ENCODE data around the gene GABARAP.

Gene GABARAP

DNA sequence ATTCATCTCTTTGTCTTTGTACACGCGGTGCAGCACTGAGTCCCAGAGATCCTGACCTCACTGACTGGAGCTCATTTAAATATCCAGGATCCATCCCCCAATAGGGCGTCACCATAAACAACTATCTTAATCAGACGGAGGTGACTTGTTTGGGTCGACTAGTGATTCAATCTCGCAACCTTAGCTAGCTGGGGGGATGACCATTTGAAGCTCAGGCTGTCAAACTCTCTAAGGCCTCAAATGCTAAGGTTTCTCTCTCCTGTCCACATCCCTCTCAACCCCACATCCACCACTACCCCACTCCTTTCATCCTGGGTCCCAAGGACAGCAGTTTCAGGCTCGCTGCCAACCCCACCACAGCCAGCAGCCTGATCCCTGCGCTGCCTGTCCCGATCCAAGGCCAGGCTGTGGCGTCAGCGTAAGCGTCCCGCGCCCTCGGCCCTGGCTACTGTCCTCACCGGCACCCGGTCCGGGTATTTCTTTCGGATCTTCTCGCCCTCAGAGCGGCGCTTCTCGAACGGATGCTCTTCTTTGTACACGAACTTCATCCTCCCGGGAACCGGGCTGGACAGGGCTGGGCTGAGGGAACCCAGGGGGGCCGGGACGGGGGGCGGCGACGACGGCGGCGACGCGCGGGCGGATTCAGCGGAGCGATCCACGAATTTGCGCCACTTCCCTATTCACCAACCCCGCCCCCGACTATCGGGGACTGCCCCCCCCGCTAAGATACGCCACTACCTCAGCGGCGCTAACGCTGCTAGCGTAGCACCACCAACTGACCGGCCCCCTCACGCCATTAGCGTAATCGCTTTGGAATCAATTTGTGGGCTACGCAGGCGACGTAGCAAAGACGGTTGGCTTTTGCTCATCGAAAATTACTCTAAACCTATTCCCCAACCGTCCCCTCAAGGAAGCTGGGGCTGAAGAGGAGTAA, at the start of gene GABARAP:
GABARAP (minus strand) TSS at position 667 of the 934 bp plus-strand sequence; CDS start at position 548, 119 bp downstream.
- peak within 1 kb of the TSS; percentile 92 for H3K4me3 ChIP-seq (ENCODE audit: low read depth, low read length)
- TF ChIP-seq, protein P1, sequence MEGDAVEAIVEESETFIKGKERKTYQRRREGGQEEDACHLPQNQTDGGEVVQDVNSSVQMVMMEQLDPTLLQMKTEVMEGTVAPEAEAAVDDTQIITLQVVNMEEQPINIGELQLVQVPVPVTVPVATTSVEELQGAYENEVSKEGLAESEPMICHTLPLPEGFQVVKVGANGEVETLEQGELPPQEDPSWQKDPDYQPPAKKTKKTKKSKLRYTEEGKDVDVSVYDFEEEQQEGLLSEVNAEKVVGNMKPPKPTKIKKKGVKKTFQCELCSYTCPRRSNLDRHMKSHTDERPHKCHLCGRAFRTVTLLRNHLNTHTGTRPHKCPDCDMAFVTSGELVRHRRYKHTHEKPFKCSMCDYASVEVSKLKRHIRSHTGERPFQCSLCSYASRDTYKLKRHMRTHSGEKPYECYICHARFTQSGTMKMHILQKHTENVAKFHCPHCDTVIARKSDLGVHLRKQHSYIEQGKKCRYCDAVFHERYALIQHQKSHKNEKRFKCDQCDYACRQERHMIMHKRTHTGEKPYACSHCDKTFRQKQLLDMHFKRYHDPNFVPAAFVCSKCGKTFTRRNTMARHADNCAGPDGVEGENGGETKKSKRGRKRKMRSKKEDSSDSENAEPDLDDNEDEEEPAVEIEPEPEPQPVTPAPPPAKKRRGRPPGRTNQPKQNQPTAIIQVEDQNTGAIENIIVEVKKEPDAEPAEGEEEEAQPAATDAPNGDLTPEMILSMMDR (IDR thresholded peaks at IDR 0.05; ENCODE audit: low read depth, low read length) = no peak

DNA sequence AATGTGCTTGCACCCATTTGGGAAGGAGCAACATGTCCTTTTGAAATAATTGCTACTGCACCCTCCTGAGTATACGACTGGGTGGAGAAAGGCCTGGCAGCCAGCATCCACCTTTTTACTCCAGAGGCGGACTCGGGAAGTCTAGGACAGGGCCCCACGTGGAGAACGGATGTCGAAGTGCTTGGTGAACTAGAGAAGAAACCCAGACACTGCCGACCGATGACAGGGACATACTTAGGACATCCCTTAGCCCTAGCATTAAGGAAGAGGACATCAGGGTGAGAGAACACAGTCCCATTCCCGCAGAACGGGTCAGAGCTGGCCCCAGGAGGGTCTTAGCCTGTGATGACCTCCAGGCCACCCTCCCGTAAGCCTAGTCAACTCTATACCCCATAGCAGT, 48.4 kb upstream of the GABARAP start:
- TF ChIP-seq, protein P1 (IDR thresholded peaks at IDR 0.05; ENCODE audit: low read depth, low read length) = no peak
- no peak overlapping the region for H3K4me3 ChIP-seq (ENCODE audit: low read depth, low read length)

DNA sequence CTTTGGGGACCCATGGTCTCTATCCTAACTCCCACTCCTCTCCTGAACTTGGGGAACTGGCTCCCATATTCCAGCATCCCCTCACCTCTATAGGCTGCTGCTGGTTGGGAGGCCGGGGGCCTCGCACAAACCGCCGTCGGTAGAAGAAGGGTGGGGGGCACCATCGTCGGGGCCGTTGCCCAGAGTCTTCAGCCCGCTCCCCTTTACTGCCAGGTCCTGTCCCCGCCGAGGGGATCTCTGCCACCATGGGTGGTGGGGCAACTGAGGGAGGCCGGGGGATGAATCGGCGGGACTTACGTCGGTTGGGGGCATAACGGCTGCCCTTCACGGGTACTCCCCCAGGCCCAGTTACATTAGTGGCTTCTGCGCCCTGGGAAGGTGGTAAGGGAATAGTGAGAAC, 47.9 kb upstream of the GABARAP start:
- TF ChIP-seq, protein P1 (IDR thresholded peaks at IDR 0.05; ENCODE audit: low read depth, low read length) = no peak
- H3K4me3 ChIP-seq (ENCODE audit: low read depth, low read length) = no peak overlapping the region

DNA sequence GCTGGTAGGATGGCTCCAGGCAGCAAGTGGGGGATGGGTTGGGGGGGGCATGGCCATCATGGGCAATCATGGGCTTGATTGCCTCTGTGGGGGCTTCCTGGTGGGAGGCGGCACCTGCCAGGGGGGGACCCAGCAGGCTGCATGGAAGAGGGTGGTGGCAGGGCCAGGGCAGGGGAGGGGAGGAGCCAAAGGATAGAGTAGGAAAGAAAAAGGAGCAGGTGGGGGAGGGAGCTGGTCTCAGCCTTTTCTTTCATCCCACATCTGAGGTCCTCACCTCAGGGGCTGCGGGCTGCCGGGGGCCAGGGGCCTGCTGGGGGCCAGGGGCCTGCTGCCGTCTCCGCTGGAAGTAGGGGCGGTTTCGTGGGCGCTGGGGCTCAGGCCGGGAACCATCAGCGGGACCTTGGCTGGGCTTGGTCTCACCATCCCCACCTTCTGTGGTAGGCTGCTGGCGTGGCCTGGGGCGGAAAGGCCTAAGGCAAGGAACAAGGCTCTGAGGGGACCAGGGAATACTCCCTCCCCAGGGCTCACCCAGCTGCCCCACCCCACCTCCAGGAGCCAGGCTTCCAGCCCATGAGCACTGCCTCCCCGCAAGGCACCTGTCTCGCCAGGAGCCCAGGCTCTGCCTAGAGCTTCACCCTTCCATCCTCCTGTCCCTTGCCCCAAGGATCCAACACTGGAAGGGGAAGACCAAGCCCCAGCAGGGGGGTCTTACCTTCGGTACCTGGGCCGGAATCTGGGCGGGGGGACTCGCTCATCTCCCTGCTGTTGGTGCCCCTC, 47.2 kb upstream of the GABARAP start:
- no peak overlapping the region for H3K4me3 ChIP-seq (ENCODE audit: low read depth, low read length)
- TF ChIP-seq, protein P1 (IDR thresholded peaks at IDR 0.05; ENCODE audit: low read depth, low read length) = no peak

DNA sequence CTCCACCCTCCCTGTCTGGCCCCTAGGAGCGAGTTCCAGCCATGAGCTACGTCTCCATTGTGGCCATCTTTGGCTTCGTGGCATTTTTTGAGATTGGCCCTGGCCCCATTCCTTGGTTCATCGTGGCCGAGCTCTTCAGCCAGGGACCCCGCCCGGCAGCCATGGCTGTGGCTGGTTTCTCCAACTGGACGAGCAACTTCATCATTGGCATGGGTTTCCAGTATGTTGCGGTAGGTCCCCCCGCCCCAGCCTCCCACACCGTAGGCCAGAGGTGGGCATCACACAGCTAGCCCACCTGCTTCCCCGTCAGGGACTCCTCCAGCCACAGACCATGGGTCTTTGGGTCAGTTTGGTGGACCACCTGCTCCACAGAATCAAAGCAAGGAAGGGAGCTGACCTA, 43.4 kb upstream of the GABARAP start:
- TF ChIP-seq, protein P1 (IDR thresholded peaks at IDR 0.05; ENCODE audit: low read depth, low read length) = no peak

DNA sequence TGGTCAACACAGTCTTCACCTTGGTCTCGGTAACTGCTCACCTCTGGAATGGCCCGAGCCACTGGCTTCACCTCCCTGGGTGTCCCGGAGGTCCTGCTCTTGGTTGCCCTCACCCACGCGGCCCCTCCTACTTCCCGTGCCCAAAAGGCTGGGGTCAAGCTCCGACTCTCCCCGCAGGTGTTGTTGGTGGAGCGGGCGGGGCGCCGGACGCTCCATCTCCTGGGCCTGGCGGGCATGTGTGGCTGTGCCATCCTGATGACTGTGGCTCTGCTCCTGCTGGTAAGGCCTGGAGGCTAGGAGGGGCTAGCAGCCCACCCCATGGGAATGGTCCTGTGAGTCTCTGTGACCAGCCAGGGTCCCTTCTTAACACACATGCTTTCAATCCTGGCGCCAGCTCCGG, 42.7 kb upstream of the GABARAP start:
- TF ChIP-seq, protein P1 (IDR thresholded peaks at IDR 0.05; ENCODE audit: low read depth, low read length) = no peak
- no peak overlapping the region for H3K4me3 ChIP-seq (ENCODE audit: low read depth, low read length)

More for the DNA sequence above, 43.4 kb upstream of the GABARAP start:
- H3K4me3 ChIP-seq (ENCODE audit: low read depth, low read length) = no peak overlapping the region
